Limb (tissue), 2 donors: ENCODE results near the gene S100A10.

Experiments used
- DNase-seq, 2 donors: peaks; one replicate each; pipeline ENCODE4 v3.0.0-alpha.2; 2016; ENCODE audit errors: extremely low spot score in 2 of 2

Gene S100A10

DNA sequence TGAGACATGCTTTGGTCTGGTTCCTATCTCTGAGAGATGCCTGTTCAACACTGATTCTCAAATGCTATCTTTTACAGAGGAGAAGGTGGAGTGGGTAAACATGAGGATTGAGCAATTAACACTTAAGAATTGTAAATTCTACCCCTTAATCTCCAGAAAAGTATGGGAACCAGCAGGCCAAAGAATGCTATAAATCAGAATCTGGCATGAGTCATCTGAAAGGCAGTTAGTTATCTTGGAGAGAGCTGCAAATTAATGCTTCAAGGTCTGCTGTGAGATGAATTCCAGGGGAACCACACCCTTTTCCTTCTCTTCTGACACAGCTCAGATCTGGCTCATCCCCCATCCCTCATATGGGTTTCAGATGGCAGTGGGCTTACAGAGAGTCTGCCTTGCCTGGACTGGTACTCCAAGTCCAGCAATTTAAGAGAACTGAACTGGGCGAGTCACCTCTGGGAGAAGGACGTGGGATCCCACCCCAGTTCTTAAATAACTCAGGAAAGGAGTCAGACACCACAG, 5.2 kb downstream of the S100A10 start:
- DNase-seq, result no peak

DNA sequence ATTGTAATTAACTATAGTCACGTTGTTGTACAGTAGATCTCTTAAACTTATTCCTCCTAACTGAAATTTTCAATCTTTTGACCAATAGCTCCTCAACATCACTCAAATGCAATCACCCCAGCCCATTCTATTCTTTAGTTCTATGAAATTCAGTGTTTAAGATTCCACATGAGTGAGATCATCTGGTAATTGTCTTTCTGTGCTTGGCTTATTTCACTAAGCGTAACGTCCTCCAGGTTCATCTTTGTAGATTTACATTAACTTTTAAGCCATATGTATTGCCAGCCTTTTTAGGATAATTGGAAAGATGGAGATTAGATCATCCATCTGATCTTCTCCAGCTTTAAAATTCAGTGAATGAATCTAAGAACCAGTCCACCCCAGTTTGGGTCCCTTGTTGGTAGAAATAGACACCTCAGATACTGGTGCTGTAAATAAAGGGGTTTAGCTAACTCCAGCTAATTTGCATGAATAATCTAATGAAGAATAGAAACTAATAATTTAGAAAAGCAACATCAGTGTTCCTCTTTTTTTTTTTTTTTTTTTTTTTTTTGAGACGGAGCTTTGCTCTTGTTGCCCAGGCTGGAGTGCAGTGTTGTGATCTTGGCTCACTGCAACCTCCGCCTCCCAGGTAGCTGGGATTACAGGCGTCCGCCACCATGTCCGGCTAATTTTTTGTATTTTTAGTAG, 7.0 kb downstream of the S100A10 start:
- no peak for DNase-seq

DNA sequence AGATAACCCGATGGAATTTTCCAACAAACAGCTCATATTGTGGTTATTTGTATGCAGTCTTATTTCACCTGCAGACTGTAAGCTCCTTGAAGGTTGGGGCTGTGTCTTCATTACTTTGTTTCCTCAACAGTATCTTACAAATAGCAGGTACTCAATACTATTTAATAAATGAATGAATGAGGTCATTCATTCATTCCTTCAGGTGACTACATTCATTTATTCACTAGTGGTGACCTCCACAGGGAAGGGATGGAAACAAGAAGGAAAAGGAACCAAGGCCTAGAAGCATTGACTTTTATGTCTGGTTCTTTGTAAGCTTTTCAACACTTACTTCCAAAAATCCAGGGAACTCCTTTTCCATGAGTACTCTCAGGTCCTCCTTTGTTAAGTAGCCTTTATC, 7.9 kb downstream of the S100A10 start:
- no peak for DNase-seq

DNA sequence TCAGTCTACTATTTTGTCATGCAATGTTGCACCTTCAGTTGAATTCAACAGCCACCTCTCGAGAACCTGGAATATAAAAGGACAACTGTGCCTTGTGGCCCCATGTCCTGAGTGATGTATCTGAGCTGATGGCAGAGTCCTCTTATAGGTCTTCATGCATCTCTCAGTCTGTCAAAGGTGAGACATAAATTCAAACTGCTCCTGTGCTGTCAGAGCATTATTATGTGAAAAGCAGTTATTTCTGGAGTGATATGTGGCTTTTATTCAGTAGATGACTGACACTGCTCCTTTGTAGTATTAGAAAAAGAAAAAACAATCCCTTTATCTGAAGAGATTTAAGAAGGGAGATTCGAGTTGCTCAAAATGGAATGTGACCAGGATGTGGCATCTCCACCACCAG, 8.4 kb downstream of the S100A10 start:
- no peak for DNase-seq

DNA sequence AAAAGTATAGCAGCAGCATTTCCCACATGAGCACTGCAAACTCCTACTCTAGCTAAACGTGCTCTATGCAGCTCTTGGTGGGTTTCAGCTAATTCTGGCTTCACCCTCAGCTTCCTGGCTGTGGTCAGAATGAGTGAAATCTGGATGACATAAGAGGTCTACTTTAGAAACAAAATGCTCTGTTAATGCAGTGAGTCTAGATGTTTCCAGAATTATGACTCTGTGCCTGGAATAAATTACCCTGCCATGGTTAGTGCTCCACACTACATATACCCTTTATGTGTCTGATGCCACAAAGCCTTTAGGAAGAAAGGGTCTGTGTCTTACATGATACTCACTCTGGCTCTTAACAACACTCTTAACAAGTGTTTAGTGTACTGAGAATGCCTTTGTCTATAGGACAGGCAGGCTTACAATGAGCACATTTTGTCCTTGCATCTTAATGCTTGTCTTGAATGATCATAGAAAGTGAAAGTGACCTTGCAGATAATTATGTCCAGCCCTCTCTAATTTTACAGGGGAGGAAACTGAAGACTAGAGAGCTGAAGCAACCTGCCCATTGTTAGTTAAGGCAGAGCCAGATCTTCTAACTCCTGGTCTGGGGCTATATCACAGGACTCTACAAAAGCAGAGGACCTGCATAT, 9.2 kb downstream of the S100A10 start:
- DNase-seq, result no peak

DNA sequence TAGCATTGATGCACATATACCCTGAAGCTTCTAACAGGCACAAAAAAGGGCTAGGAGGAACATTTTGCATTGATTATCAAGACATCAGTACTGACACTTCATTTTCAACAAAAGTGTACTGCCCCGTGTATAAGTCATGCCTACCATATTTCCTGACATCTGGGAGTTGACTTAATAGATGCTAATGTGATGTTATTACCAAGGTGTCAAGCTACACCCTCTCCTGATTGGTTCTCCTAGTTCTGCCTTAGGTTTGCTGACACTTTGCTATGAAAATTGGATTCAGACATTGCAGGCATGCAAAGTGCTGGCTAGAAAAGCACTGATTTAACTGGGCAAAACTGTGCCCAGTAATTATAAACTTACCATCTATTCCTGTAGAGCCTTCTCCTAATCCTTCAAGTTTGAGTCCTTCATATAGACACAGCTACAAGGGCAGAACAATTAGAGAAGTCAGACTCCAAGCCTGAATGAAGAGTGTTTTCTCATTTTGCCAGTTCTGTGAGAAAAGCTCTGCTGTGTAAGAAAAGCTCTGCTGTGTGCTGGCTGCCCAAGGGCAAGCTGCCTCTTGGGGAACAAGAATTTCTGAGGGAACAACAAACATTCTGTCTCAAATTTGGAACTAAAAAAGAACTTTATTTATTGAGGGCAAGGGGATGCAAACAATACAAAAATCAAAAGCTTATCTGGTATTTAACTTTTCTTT, 11.2 kb downstream of the S100A10 start:
- DNase-seq, result no peak

DNA sequence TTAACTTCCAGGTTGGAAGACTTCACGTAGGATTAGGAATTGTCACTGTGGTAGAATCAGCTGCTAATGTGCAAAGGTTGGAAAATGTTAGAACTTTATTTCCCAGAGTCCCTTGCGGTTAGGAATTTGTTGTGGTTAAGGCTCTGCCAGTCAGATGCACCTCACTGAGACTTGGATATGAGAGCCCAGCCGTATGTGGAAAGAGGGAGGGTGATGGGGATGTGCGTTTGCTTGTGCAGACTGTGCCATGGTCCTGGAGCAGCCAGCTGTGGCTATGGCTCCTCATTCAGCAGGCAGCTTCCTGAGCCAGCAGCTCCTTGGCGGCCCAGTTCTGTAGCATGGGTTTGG, 12.5 kb downstream of the S100A10 start:
- DNase-seq, result no peak

DNA sequence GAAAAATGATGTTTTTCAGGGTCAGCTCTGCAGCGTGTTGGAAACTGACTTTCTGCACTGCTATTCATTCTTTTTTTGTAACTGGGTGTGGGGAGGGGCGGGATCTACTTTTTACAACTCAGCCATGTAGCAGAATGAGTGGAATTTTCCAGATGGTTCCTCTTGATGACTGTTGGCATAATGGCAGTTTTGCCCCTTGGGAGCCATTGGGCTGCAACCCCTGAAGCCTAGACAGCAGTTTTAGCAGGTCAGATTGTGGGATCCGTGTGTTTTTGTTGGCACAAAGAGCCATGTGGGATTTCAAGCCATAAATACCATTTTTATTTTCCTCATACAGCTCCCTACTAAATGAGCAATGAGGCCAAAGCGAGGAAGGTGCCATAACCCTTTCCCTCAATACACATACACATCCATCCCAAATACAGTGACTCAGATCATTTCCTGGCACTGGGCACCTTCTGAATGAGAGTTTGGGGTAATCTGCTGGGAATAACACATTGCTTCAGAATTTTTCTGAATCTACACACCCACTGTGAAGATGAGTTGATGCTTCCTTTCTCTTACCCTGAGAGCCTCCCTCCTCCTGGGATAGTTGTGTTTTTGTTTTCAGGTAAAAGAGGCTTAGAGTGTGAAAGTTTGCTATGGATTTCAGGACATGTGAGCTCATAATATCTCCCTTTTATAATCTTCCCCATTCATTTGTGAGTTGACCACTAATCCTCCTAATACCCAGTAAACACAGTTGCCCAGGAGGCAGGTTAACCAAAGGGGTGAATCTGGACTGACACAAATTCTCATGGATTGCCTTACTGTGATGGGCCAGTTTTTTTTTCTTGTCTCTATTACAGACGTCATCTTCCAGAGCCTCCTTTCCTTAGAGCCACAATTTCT, 13.1 kb downstream of the S100A10 start:
- peak; percentile 54 to 70 for DNase-seq

DNA sequence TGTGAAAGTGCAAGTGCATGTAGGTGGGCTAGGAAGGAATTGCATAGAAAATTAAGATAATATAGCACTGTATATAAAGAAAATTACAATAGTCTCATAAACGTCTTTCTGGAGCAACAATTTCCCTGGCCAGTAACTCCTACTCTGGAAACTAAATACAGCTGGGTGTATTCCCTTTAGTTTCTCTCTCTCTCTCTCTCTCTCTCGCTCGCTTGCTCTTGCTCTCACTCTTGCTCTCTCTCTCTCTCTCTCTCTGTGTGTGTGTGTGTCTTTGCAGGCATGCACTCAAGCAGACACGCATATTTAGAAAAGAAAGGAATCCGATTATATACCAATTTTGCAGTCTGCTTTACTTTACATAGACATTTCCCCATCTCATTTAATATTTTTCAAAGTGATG, 14.7 kb downstream of the S100A10 start:
- no peak for DNase-seq

DNA sequence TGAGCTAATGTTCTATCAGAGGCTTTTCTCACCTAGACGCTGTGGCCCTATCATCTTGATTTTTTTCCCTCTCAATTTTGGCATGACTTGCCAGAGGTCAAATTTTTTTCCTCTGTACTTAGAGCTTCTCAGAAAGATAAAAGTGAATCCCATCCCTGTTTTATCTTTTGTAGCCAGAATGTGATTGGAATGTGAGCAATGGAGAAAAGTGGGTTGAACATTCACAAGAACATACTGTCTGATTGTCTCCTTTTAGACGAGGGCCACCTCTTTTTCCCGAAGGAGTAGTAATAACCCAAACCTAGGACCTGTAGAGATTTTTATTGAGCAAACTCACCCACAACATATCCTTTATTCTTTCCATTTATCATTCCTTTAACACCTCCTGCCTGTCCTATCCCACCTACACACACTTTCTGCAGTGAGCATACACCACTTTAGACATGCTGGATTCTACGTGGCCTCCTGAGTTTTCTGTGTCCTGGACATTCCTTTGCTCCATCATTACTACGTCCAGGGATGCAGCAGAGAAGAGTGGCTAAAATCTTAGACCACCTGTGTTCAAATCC, 15.9 kb downstream of the S100A10 start:
- no peak for DNase-seq

DNA sequence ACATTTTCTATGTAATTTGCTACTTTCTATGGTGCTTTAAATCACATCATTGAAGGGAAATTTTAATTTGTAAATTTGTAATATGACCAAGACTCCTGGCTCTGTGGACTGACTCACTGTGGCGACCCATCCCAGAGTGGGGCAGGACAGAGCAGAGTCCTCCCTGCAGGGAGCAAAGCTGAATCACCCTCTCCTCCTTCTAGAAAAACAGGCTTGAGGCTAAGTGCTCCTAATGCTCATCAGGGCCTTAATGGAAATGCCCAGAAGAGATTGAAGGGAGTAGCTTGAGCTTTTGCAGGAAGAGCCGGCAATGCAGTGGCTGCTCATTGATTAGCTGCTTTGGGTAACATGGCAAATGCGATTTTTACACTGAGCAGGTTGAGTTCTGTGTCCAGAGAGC, 16.8 kb downstream of the S100A10 start:
- no peak for DNase-seq

DNA sequence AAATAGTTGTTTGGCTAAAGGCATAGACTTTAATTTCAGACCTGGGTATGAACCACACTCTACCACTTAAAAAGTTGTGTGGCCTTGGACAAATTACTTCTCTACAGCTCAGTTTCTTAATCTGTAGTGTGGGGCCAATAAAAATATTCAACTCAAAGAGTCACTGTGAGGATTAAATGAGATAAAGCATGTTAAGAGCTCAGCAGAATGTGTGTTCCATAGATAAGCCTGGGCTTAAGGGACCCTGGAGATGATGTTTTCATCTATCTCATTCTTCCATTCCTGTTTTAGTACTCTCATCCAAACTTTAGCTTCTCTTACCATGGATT, 17.7 kb downstream of the S100A10 start:
- DNase-seq, result no peak

DNA sequence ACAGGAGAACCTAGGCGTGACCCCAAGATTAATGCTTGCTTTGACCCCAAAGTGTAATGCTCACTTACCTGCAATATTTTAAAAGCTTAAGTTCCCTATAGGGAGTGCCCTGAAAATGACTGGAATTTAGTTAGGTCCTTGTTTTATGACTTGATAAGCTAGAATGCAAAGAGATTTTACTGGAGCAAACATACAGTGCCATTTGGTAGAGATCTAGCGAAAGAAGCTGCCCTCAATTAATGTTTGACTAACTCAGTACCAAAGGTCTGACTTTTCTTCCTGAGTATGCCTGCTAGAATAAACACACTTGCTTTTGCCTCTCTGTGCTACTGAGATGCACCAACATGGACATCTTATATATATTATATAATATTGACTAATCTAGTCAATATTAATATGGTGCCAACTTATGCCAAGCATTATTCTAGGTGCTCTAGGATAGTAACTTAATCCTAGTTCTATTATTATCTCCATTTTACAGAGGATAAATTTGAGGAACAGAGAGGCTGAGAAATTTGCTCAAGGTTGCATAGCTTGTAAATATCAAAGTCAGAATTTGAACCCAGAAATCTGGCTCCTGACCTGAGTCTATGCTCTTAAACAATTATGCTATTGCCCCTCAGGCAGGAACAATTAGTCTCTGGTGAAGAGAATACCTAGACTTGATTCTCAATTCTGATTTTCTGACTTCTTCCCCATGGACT, 18.2 kb downstream of the S100A10 start:
- DNase-seq, result no peak

DNA sequence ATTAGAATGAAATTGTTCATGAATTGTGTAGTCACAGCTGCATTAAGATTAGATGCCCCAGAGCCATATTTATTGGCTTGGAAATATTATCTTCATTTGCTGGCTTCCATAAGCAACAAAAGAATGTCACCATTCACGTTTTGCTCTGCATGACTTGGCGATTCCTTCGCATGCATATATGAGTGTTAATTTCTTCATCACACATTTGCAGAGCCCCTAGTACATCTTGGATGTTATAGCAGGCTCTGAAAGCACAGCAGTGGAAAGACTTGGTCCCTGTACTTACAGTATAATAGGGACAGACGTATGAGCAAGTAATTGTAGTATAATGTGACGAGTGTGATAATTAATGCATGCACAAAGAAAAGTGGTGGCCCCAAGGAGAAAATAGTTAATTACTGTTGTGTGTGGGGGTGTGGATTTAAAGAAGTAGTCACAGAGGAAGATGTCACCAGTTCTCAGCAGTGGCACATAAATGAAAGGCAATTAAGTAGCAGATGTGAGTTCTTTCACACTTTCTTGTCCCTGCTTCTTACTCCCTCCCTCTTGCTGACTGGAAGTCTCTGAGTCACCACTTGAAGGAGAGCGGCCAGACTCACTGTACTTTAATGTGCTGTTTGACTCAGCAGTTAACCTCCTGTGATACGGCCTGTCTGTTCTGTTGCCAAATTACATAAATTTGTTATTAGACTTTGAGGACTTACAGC, 21.0 kb downstream of the S100A10 start:
- no peak for DNase-seq

DNA sequence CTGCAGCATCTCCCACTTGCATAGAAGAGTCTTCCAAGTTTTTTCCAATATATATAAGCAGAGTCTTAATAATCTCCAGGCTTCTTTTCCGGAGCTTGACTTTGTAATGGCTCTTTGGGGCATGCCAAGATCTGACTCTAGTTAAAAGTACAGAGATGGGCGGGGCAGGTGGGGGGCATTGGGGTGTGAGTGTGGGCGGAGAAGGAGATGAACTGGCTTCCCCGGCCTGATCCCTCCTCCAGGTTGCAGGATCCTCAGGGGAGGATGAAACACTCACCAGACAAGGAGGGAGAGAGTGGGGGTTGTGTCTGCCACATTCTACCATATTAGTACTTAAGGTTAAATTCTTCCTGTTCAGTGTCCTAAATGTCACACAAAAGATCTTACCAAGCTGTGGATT, 23.0 kb downstream of the S100A10 start:
- no peak for DNase-seq

DNA sequence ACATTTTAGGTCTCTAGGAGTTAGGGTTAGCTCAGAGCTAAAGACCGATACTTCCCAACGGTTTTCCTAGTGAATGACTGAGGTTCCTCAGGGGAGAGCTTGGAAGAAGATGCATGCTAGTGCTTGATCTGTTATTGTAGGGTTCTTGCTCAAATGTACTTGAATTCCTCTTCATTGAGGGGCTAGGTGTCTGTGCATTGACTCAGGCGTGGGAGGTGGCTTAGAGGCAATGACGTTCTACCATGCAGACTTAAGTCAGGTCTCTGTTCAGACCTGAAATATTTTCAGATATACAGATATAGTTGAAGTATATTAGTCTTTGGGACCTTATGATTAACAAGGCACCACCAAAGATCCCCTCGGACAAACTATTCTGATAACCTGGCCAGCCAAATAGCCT, 23.5 kb downstream of the S100A10 start:
- DNase-seq, result no peak

DNA sequence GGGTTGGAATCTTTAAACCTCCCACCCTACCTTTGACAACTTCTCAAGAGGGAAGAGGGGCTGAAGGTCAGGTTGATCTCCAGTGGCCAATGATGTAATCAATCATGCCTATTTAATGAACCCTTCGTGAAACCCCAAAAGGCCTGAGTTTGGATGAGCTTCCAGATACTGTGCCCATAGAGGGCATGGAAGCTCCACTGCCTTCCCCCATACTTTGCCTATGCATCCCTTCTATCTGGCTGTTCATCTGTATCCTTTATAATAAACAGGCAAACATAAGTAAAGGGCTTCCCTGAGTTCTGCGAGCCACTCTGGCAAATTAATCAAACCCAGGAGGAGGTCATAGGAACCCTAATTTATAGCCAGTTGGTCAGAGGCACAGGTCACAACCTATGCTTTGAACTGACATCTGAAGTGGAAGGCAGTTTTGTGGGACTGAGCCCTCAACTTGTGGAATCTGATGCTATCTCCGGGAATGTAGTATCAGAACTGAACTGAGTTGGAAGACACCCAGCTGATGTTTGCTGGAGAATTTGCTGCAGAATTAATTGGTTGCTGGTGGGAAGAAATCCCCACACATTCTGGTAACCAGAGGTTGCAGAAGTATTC, 24.8 kb downstream of the S100A10 start:
- no peak for DNase-seq

DNA sequence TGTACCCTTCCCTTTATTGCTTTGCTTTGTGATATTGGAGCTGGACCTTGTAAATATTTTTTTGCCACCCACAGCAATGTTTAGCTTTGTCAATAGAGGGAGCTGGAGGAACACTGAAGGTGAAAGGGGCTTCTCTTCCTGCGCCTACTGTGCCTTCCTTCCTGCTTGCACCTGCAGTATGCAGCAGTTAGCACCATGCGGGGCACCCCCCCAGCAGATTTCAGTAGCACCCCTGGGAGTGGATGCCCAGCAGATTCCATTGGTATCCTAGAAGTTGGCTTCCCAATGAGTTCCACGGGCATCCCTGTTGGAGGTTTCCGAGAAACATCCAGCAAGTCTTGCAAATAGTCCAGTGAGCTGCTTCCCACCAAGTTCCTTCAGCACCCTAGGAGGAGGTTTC, 25.6 kb downstream of the S100A10 start:
- no peak for DNase-seq

DNA sequence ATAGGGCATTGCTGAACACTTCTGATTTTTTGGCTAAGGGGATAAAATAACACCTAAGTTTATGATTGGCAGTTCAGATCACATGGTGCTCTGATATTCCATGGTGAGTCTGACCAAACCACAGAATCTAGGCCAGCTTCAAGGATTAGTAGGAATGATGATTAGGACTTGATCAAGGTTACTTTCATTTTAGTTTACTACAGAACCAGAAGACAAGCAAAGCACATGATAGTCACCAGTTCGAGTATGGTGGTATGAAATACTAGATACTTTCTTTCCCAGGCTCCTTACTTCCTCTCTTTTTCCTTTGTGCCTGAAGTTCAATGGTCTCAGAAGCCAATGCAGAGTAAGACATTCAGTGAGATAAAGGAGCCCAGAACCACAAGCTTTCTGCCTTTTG, 26.6 kb downstream of the S100A10 start:
- no peak for DNase-seq

DNA sequence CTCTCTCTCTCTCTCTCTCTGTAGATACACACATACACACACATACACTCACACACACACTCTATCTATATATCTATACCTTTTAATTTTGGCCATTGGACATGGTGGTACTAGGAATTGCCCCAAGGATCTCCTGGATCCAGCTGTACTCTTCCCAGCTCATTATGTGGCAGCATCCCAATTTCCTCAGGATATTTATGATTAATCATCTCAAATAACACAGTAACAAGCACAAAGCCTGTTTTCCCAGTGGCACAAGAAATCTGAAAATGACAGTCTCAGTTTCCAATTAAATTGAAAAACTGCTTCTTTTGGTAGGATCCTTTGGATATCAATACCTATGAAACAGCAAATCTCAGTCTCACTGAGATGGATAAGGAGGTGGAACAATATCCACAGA, 27.6 kb downstream of the S100A10 start:
- no peak for DNase-seq
